GM23338 (cell line): ENCODE results near the gene CLDN1.

Experiments used
- EZH2 ChIP-seq: fragments of 200-600 bp; sonication (generic); IDR thresholded peaks from one replicate; pipeline ENCODE4 v1.8.0; 2017; ENCODE audit warnings: antibody characterized with exemption, mild to moderate bottlenecking, low read depth; ENCODE audit not compliant: unreplicated experiment
- EZH2phosphoT487 ChIP-seq: fragments of 200-600 bp; sonication (generic); IDR thresholded peaks from one replicate; pipeline ENCODE4 v1.8.1; 2018; ENCODE audit warnings: antibody characterized with exemption; ENCODE audit not compliant: unreplicated experiment
- JUNB ChIP-seq: IDR thresholded peaks from one replicate; pipeline ENCODE4 v1.6.1; 2016; ENCODE audit warnings: antibody characterized with exemption; ENCODE audit not compliant: unreplicated experiment
- NANOG ChIP-seq: IDR thresholded peaks from 2 replicates; pipeline ENCODE4 v1.6.1; 2016; ENCODE audit warnings: antibody characterized with exemption, borderline replicate concordance
- POLR2AphosphoS5 ChIP-seq: IDR thresholded peaks from 2 replicates; pipeline ENCODE4 v1.6.1; 2016; ENCODE audit warnings: antibody characterized with exemption, low read depth
- ZNF331 ChIP-seq: fragments of 250-450 bp; sonication (Bioruptor Pico); IDR thresholded peaks from 2 replicates; pipeline ENCODE4 v1.5.0; 2020; ENCODE audit warnings: low read depth, mild to moderate bottlenecking, moderate library complexity
- TF ChIP-seq, protein P1 (sequence below), 2 experiments: fragments of 200-600 bp in 1 of 2; sonication (generic) in 1 of 2; conservative IDR thresholded peaks; 2 replicates each; pipeline versions ENCODE4 v1.5.1 to v1.6.1; 2016 to 2017; ENCODE audit warnings: antibody characterized with exemption in 2 of 2, low read depth in 2 of 2, mild to moderate bottlenecking in 2 of 2, moderate library complexity in 1 of 2
- TF ChIP-seq, protein P2 (sequence below): IDR thresholded peaks from 2 replicates; pipeline ENCODE4 v1.6.1; 2016; ENCODE audit warnings: antibody characterized with exemption
- TF ChIP-seq, protein P3 (sequence below): IDR thresholded peaks from one replicate; pipeline ENCODE4 v1.6.1; 2018; ENCODE audit warnings: antibody characterized with exemption; ENCODE audit not compliant: unreplicated experiment

DNA sequence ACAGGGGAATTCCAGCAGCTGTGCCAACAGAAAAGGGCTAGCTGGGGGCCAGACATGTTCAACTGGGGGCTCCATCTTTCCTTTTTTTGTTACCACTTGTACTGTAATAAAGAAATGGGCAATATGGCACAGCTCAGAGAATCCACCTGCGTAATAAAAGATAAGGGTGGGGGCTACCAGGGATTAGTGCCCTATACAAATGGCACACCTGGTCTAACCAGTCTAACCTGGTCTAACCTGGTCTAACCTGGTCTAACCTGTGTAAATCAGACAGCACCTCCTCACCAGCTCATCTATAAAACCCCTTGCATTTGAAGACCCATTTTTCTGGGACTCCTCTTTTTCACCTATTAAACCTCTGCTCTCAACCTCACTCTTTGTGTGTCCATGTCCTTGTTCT lies 39.5 kb upstream of the CLDN1 start:
- TF ChIP-seq EZH2phosphoT487 (no peak), POLR2AphosphoS5 (no peak), JUNB (no peak), ZNF331 (CRISPR knock-in tag) (no peak), EZH2 (no peak), NANOG (no peak)
- TF ChIP-seq, protein P1, sequence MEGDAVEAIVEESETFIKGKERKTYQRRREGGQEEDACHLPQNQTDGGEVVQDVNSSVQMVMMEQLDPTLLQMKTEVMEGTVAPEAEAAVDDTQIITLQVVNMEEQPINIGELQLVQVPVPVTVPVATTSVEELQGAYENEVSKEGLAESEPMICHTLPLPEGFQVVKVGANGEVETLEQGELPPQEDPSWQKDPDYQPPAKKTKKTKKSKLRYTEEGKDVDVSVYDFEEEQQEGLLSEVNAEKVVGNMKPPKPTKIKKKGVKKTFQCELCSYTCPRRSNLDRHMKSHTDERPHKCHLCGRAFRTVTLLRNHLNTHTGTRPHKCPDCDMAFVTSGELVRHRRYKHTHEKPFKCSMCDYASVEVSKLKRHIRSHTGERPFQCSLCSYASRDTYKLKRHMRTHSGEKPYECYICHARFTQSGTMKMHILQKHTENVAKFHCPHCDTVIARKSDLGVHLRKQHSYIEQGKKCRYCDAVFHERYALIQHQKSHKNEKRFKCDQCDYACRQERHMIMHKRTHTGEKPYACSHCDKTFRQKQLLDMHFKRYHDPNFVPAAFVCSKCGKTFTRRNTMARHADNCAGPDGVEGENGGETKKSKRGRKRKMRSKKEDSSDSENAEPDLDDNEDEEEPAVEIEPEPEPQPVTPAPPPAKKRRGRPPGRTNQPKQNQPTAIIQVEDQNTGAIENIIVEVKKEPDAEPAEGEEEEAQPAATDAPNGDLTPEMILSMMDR (conservative IDR thresholded peaks at IDR 0.05; ENCODE audit: low read depth in 2 of 2): no peak
- TF ChIP-seq, protein P2, sequence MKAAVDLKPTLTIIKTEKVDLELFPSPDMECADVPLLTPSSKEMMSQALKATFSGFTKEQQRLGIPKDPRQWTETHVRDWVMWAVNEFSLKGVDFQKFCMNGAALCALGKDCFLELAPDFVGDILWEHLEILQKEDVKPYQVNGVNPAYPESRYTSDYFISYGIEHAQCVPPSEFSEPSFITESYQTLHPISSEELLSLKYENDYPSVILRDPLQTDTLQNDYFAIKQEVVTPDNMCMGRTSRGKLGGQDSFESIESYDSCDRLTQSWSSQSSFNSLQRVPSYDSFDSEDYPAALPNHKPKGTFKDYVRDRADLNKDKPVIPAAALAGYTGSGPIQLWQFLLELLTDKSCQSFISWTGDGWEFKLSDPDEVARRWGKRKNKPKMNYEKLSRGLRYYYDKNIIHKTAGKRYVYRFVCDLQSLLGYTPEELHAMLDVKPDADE: no peak
- TF ChIP-seq, protein P3, sequence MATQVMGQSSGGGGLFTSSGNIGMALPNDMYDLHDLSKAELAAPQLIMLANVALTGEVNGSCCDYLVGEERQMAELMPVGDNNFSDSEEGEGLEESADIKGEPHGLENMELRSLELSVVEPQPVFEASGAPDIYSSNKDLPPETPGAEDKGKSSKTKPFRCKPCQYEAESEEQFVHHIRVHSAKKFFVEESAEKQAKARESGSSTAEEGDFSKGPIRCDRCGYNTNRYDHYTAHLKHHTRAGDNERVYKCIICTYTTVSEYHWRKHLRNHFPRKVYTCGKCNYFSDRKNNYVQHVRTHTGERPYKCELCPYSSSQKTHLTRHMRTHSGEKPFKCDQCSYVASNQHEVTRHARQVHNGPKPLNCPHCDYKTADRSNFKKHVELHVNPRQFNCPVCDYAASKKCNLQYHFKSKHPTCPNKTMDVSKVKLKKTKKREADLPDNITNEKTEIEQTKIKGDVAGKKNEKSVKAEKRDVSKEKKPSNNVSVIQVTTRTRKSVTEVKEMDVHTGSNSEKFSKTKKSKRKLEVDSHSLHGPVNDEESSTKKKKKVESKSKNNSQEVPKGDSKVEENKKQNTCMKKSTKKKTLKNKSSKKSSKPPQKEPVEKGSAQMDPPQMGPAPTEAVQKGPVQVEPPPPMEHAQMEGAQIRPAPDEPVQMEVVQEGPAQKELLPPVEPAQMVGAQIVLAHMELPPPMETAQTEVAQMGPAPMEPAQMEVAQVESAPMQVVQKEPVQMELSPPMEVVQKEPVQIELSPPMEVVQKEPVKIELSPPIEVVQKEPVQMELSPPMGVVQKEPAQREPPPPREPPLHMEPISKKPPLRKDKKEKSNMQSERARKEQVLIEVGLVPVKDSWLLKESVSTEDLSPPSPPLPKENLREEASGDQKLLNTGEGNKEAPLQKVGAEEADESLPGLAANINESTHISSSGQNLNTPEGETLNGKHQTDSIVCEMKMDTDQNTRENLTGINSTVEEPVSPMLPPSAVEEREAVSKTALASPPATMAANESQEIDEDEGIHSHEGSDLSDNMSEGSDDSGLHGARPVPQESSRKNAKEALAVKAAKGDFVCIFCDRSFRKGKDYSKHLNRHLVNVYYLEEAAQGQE: no peak
